ENCODE data around the gene FBN2.

DNA sequence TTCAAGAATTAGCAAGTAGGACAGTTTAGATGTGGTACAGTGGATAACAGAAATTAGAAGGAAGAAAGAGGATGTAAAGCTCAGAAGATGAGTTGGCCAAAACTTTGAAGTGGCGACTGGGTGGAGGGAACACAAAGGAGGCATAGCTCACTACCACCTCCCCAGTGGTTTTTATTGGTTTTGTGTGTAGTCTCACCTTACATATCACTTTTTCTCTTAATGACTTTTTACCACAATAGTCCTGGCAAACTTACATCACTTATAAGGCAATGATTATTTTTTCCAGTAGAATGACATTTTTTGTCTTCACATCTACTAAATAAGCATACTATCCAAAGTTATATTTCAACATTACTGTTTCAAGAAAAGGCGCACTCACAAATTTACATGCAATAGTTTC is 49.2 kb upstream of the FBN2 start:
- TF ChIP-seq, protein P1, sequence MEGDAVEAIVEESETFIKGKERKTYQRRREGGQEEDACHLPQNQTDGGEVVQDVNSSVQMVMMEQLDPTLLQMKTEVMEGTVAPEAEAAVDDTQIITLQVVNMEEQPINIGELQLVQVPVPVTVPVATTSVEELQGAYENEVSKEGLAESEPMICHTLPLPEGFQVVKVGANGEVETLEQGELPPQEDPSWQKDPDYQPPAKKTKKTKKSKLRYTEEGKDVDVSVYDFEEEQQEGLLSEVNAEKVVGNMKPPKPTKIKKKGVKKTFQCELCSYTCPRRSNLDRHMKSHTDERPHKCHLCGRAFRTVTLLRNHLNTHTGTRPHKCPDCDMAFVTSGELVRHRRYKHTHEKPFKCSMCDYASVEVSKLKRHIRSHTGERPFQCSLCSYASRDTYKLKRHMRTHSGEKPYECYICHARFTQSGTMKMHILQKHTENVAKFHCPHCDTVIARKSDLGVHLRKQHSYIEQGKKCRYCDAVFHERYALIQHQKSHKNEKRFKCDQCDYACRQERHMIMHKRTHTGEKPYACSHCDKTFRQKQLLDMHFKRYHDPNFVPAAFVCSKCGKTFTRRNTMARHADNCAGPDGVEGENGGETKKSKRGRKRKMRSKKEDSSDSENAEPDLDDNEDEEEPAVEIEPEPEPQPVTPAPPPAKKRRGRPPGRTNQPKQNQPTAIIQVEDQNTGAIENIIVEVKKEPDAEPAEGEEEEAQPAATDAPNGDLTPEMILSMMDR (IDR thresholded peaks at IDR 0.05; ENCODE audit: poor library complexity): no peak
- no peak for TF ChIP-seq EZH2 (IDR thresholded peaks at IDR 0.05; ENCODE audit: borderline replicate concordance)
- no peak for TF ChIP-seq EZH2phosphoT487 (IDR thresholded peaks at IDR 0.05; ENCODE audit: low read depth, severe bottlenecking, unreplicated experiment)
